D721Med (cell line): ENCODE results near the gene MUC20.
A peak's percentile ranks its signal among the peaks of the same experiment; 100 is the strongest.

Experiments
- DNase-seq: peaks from one replicate; pipeline ENCODE4 v3.0.0; 2011; ENCODE audit warnings: low spot score; ENCODE audit not compliant: insufficient read length
- FAIRE-seq: peaks from 2 replicates; lab custom pipeline; 2011; peaks lifted over from hg19 to GRCh38; lab: Jason Lieb, UNC
- CTCF ChIP-seq: IDR thresholded peaks from 2 replicates; pipeline ENCODE4 v1.5.1; 2012; ENCODE audit warnings: mild to moderate bottlenecking, control low read depth; ENCODE audit not compliant: insufficient read depth; ENCODE audit errors: missing control alignments

MUC20 gene

DNA sequence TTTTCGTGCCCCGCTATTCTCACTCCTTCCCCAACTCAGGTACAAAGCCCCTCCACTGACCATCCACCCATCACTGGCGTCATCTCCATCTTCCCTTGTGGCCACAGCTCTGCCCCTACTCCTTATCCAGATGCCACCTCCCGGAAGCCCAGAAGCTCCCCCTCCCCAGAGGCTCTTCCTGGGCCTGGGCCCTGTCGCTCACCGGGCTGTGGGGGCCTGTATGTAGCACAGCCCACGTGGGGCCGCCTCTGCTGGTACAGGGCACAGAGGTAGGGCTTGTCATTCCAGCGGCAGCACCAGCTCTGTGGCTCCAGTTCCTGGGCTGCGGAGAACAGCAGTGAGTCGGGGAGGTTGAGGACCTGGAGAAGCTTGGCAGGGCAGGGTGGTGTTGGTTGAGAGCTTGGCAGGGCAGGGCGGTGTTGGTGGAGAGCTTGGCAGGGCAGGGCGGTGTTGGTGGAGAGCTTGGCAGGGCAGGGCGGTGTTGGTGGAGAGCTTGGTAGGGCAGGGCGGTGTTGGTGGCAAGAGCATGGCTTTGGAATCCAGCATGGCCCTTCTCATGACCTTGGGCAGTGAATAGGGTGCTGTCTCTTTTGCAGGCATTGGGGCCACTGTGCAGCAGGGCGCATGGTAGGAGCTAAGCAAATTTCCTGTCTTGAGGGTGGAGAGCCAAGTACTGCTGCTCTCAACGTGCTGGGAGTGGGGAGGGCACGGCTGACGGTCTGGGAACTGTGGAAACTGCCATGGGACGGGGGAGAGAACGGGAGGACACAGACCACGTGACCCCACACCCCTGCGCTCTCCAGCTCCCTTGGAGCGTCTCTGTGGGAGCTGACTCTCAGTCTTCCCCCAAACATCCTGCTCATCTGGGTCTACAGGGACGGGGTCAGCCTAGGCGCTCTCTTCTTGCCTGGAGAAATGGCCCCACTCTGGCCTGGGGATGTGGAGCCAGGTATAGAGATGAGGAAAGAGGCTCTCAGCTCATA is 43.4 kb downstream of the MUC20 start:
- TF ChIP-seq CTCF, result no peak
- DNase-seq, result peak; percentile 12
- no peak for FAIRE-seq

DNA sequence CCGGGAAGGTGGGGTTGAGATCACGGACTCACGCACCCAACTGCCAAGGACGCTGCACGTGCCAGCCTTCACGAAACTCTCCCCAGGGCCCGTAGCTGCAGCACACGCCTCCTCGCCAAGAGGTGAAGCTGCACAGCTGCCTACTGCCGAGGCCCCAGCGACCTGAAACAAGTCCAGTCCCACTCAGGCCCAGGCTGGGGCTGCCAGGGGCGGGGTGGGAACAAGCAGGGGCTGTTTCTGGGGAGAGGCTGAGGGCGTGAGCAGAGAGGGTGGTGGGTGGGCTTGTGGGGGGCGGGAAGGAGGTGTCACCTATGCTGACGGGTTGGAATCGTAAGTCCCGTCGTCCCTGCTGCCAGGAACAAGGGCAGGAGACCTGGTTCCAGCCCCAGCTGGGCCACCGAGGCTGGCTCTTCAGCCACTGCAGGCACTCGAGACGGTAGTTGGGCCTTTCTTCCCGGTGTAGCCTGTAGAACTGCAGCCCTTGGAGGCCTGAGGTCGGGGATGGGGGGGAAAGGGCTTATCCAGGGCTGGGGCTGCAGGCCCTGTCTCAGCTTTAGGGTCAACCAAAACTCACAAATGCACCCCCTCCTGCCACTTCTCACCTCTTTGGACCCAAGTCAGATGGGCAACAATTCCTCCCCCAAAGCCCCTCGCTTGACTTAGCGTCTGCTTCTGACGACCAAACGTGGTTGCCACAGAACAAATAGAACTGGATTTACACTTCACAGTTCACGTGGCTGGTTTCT is 44.4 kb downstream of the MUC20 start:
- no peak for TF ChIP-seq CTCF
- FAIRE-seq, result no peak
- DNase-seq, result peak; percentile 20

DNA sequence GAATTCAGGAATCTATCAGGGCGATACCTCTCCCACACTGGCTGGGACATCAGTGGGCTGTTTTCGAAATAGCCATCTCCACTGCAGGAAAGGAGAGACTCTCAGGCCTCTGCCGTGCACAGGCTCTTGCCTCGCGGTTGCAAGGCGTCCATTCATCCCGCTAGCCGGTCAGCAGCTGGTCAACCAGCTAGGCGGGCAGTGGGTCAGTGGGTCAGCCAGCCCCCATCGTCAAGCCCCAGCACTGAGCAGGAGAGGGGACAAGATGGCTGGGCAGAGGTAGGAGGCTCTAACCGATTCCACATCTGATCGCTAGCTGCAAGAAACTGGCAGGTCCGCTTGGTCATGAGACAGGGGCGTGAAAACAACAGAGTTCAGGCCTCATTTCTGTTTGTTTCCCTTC is 45.9 kb downstream of the MUC20 start:
- no peak for DNase-seq
- TF ChIP-seq CTCF, result no peak
- no peak for FAIRE-seq

GRCh38 chr3:195767792-195768191 is 47.0 kb downstream of the MUC20 start:
- DNase-seq, result peak; percentile 10
- TF ChIP-seq CTCF, result no peak
- no peak for FAIRE-seq

DNA sequence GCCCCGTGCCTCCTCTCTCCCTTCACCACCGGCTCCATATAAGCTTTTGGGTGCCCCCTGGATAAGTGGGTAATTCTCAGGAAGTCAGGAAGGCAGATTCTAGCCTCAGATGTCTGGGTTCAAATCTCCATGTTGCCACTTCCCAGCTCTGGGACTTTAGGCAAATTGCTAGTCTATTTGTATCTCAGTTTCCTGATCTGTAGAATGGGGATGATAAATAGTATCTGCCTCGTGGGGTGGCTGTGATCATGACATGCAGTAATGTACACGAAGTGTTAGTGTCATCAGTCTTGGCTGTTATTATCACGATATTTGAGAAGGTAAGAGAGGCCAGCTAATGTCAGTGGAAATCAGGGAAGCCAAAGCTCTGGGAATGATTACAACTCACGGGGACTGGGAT is 47.6 kb downstream of the MUC20 start:
- DNase-seq (peak; percentile 11), FAIRE-seq (no peak)
- no peak for TF ChIP-seq CTCF

DNA sequence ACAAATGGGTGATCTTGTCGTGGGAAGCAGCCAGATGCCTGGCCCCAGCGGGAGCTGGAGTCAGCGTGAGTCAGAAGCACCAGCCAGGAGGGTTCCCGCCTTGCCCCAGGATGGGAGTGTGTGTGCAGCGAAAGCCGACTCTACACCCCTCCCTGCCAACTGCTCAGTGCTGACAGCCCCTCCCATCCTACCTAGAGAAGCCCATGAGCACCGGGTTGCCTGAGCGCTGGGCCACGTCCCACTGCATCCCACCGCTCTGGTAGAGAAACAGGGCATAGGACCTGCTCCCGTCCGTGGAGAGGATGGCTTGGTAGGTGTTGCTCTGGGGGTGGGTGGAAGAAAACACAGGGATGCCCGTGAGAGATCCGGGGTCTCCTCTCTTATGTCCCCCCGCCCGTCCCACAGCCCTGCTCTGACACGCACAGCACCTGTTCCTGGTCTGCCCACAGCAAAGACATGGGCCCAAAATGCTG is 48.1 kb downstream of the MUC20 start:
- no peak for TF ChIP-seq CTCF
- FAIRE-seq (no peak), DNase-seq (peak; percentile 12)
